ENCODE results near the gene PTGDR. TPM values are rescaled to one million over a fixed set of nuclear protein-coding genes. Genes with fewer than 3 reads are reported as not detected.
A peak's percentile ranks its signal among the peaks of the same experiment; 100 is the strongest.

The PTGDR gene
- total and polyA plus RNA-seq, 10 of the 15 experiments (the other 5 are each of a cell fraction or from before 2014, with no cell fraction given), result not detected

- CTCF ChIA-PET, result interaction anchor here (0.7 kb wide), 1 partner anchor 174 kb away, joined by 3 read pairs; no protein-coding TSS in a partner anchor
- in situ Hi-C loops (cut with MboI) (no loop called here), intact Hi-C loops (cut with micrococcal nuclease; ENCODE audit: unreplicated experiment) (no loop called here)
- 48% methylated on average over 3 of the region's 3 CpGs for WGBS (ENCODE audit: insufficient coverage, insufficient replicate concordance, low lambda C conversion rate, missing lambda C conversion rate)
- ATAC-seq (peak; percentile 72), FAIRE-seq (no peak), DNase-seq (ENCODE audit: low read depth, low spot score) (no peak)
- no peaks in the 10 kb centered on the region for H4K20me1 ChIP-seq (ENCODE audit: control insufficient read depth, insufficient read depth)
- H3K9ac ChIP-seq (ENCODE audit: control insufficient read depth, insufficient read depth, low read length), result no peak overlapping the region
- POLR2A ChIA-PET, result no interaction called here
- no peaks in the 10 kb centered on the region for H3K9me3 ChIP-seq (replicated peaks; ENCODE audit: control insufficient read depth, insufficient read depth, low read length)
- RAD21 ChIA-PET (ENCODE audit: unreplicated experiment), result no interaction called here
- peaks cover 10% of the 10 kb centered on the region; the same call in 1 of the 2 replicates for H3K4me1 ChIP-seq (ENCODE audit: control insufficient read depth, insufficient read depth, low read length)
- no peak overlapping the region for H2AFZ ChIP-seq (ENCODE audit: control insufficient read depth, low read depth, low read length)
- no TSS peak for BruUV-seq (replicated peaks)
- no peak overlapping the region for H3K27ac ChIP-seq (ENCODE audit: control insufficient read depth, insufficient read depth)
- no peak for TF ChIP-seq RUNX3 (IDR thresholded peaks at IDR 0.05; ENCODE audit: low read length)
- TF ChIP-seq BHLHE40 (IDR thresholded peaks at IDR 0.05; ENCODE audit: borderline replicate concordance in 1 of 2, low read depth in 2 of 2, low read length in 1 of 2), result no peak
- no peak for TF ChIP-seq MTA2 (IDR thresholded peaks at IDR 0.05; ENCODE audit: low read depth)
- no peak overlapping the region for H3K4me3 ChIP-seq
- H3K4me2 ChIP-seq (ENCODE audit: control insufficient read depth, insufficient read depth), result peak overlapping the region; percentile 65
- no peaks in the 10 kb centered on the region for H3K79me2 ChIP-seq (ENCODE audit: control insufficient read depth, insufficient read depth, low read length)
- H3K36me3 ChIP-seq (ENCODE audit: control insufficient read depth in 2 of 2, insufficient read depth in 2 of 2, low read length in 1 of 2), result no peaks in the 10 kb centered on the region
- no peaks in the 10 kb centered on the region for H3K27me3 ChIP-seq (replicated peaks in 1 of 2; ENCODE audit: control insufficient read depth in 2 of 2, insufficient read depth in 2 of 2, low read length in 1 of 2)
- SMC1A ChIA-PET (ENCODE audit: uncharacterized antibody, unreplicated experiment), result interaction anchor here (1.4 kb wide), 1 partner anchor 14 kb away, joined by 4 read pairs; no protein-coding TSS in a partner anchor
Observed at GRCh38 chr14:52244997-52245396, 22.5 kb upstream of the PTGDR start.

GRCh38 chr14:52248057-52248456, 19.4 kb upstream of the PTGDR start:
- no peak for ATAC-seq
- no peak overlapping the region for H3K27ac ChIP-seq (ENCODE audit: control insufficient read depth, insufficient read depth)
- FAIRE-seq, result no peak
- no peak for TF ChIP-seq ATF7 (IDR thresholded peaks at IDR 0.05; ENCODE audit: low read depth)
- TF ChIP-seq BHLHE40 (IDR thresholded peaks at IDR 0.05; ENCODE audit: borderline replicate concordance in 1 of 2, low read depth in 2 of 2, low read length in 1 of 2), result no peak
- no peaks in the 10 kb centered on the region for H3K9me3 ChIP-seq (replicated peaks; ENCODE audit: control insufficient read depth, insufficient read depth, low read length)
- no peaks in the 10 kb centered on the region for H4K20me1 ChIP-seq (ENCODE audit: control insufficient read depth, insufficient read depth)
- WGBS (ENCODE audit: insufficient coverage, insufficient replicate concordance, low lambda C conversion rate, missing lambda C conversion rate), result 15% methylated on average over 2 of the region's 2 CpGs
- no peak for DNase-seq (ENCODE audit: low read depth, low spot score)
- in situ Hi-C loops (cut with MboI), result no loop called here
- peaks cover 10% of the 10 kb centered on the region; the same call in 1 of the 2 replicates for H3K4me1 ChIP-seq (ENCODE audit: control insufficient read depth, insufficient read depth, low read length)
- H3K9ac ChIP-seq (ENCODE audit: control insufficient read depth, insufficient read depth, low read length), result no peak overlapping the region
- ChIA-PET CTCF (no interaction called here), SMC1A (ENCODE audit: uncharacterized antibody, unreplicated experiment) (no interaction called here), RAD21 (ENCODE audit: unreplicated experiment) (no interaction called here), POLR2A (no interaction called here)
- no peak overlapping the region for H2AFZ ChIP-seq (ENCODE audit: control insufficient read depth, low read depth, low read length)
- no TSS peak for BruUV-seq (replicated peaks)
- H3K4me2 ChIP-seq (ENCODE audit: control insufficient read depth, insufficient read depth), result no peak overlapping the region
- H3K27me3 ChIP-seq (replicated peaks in 1 of 2; ENCODE audit: control insufficient read depth in 2 of 2, insufficient read depth in 2 of 2, low read length in 1 of 2), result no peaks in the 10 kb centered on the region
- H3K4me3 ChIP-seq, result no peak overlapping the region
- intact Hi-C loops (cut with micrococcal nuclease; ENCODE audit: unreplicated experiment), result no loop called here
- H3K79me2 ChIP-seq (ENCODE audit: control insufficient read depth, insufficient read depth, low read length), result no peaks in the 10 kb centered on the region
- H3K36me3 ChIP-seq (ENCODE audit: control insufficient read depth in 2 of 2, insufficient read depth in 2 of 2, low read length in 1 of 2), result no peaks in the 10 kb centered on the region
